GM13977 (cell line): Measurements from ENCODE around the gene CHST10.

ENCODE experiments used
- DNase-seq: peaks from one replicate; pipeline ENCODE4 v3.0.0; 2012; ENCODE audit warnings: low spot score
- CTCF ChIP-seq: IDR thresholded peaks from 2 replicates; pipeline ENCODE4 v1.5.1; 2012; ENCODE audit warnings: mild to moderate bottlenecking, control low read depth; ENCODE audit not compliant: insufficient read depth; ENCODE audit errors: extremely low read depth, missing control alignments
- in situ Hi-C: fragments of 300-500 bp; cut with MboI; formaldehyde crosslinking; loops from one replicate; pipeline ENCODE4 v1.12.0; 2022; ENCODE audit warnings: low sequenced_read_pairs, low pct_unique_long_range_greater_than_20kb, mixed read lengths, inconsistent platforms; ENCODE audit not compliant: unreplicated experiment

The CHST10 gene

GRCh38 chr2:100425107-100425506, 7.6 kb upstream of the CHST10 start:
- DNase-seq = no peak
- no peak for TF ChIP-seq CTCF
- in situ Hi-C loops = no loop called here

- no peak for TF ChIP-seq CTCF
- DNase-seq = no peak
- in situ Hi-C loops = no loop called here
Observed at GRCh38 chr2:100424277-100424875, 6.9 kb upstream of the CHST10 start.

GRCh38 chr2:100423631-100424030, 6.2 kb upstream of the CHST10 start:
- in situ Hi-C loops = no loop called here
- TF ChIP-seq CTCF = no peak
- DNase-seq = no peak

- DNase-seq = no peak
- TF ChIP-seq CTCF = peak; percentile 23
- in situ Hi-C loops = no loop called here
Observed at GRCh38 chr2:100422320-100423055, 5.0 kb upstream of the CHST10 start.

GRCh38 chr2:100419915-100420314, 2.4 kb upstream of the CHST10 start:
- DNase-seq = no peak
- no peak for TF ChIP-seq CTCF
- in situ Hi-C loops = no loop called here

- no peak for DNase-seq
- in situ Hi-C loops = no loop called here
- TF ChIP-seq CTCF = no peak
Observed at GRCh38 chr2:100418406-100418962, 1.0 kb upstream of the CHST10 start.
